Kidney tubule cell (primary cell): Measurements from ENCODE around the gene KLF17.

Source experiments
- DNase-seq: peaks from one replicate; pipeline ENCODE4 v3.0.0-alpha.2; 2018; ENCODE audit warnings: low spot score

KLF17 gene

GRCh38 chr1:44118682-44119081 is at the start of gene KLF17:
Gene KLF17 (plus strand): TSS chr1:44118821. CDS start chr1:44118908, 87 bp downstream.
- no peak for DNase-seq

DNA sequence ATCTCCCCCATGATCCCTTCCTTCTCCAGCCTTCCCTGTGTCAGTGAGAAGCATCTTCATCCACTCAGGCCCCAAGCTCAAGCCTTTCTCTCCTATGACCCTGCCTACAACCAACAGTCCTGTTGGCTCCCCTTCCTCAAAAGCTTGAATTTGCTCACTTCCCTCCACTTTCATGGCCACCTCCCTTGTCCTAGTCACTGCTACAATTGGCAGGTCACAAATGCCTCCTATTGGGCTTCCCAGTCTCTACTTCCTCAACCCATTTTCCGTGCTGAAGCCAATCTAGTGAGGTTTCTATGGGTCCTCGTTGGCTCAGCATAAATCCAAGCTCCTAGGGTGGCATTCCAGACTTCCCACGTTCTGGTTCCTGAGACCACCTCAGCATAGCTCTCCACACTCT is 47.2 kb upstream of the KLF17 start:
- DNase-seq = no peak

- DNase-seq = peak; percentile 78
Observed at GRCh38 chr1:44072204-44072603, 46.4 kb upstream of the KLF17 start.

- DNase-seq = no peak
Observed at GRCh38 chr1:44072821-44073220, 45.8 kb upstream of the KLF17 start.

DNA sequence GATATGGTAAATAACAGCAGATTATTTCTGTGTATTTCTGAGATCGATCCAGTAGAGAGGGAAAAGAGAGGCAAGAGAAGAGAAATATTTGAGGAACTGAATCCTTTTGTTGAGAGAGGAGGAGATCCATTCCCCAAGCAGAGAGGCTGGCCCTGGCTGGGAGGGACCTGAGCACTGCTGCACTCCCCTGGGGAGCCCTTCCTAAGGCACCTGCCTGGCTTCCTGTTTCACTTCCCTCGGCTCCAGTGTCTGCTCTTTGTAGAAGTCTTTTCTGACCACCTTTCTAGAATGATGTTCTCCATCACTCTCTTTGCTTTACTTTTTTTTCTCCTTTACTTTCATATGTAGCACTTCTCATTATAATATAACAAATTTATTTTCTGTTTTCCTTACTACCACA is 45.1 kb upstream of the KLF17 start:
- no peak for DNase-seq

GRCh38 chr1:44074415-44074814 is 44.2 kb upstream of the KLF17 start:
- no peak for DNase-seq

DNA sequence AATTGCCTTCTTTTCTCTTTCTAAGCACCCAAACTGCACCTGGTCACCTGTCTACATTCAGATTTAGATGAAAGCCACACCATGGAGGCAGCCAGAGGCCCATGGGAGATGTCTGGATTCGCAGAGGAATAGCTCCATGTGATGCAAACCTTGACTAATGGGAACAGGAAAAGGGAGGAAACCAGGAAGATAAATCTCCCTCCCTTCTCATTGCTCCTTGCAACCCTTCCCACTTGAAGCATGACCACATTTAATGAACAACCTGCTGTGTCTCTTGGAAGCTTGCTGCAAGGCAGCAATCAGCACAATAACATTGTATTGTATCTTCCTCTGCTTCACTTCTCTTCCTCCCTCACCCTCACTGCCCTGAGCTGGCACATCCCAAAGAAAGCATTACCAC is 42.6 kb upstream of the KLF17 start:
- peak; percentile 88 for DNase-seq

DNA sequence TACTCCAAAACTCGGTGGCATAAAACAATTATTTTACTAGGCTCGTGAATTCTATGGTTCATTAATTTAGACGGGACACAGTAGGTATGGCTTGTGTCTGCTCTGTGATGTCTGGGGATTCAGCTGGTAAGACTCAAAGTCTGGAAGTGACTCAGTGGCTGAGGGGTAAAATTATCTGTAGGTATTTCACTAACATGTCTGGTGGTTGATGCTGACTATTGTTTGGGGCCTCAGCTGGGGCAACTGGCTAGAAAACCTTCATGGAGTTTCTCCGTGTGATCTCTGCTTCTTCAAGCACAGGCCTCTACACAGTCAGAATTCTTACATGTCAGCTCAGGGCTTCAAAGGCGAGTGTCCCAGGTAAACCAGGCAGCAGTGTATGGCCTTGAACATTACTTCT is 41.2 kb upstream of the KLF17 start:
- DNase-seq = peak; percentile 26

- no peak for DNase-seq
Observed at GRCh38 chr1:44078104-44078503, 40.5 kb upstream of the KLF17 start.

- no peak for DNase-seq
Observed at GRCh38 chr1:44079566-44079965, 39.1 kb upstream of the KLF17 start.

DNA sequence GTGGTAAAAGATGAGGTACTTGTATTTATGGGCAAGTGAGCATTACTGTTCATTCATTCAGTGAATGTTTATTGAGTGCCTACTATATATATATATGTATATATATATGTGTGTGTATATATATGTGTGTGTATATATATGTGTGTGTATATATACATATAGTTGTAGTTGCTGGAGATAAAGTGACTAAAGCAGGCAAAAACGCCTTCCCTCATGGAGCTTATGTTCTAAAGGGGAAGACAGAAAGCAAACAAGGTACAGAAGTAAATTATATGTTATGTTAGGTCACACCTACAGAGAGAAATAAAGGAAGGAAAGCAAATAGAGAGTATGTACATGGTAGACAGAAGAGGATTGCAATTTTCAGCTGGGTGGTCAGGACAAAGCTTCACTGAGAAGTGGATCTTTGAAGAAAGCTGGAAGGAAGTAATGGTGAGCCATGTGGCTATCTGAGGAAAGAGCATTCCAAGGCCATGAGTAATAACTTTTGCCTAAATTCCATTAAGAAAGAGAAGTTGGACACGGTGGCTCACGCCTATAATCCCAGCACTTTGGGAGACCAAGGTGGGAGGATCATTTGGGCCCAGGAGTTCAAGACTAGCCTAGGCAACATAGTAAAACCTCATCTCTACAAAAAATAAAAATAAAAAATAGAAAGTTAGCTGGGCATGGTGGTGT is 33.5 kb upstream of the KLF17 start:
- DNase-seq = peak; percentile 86

DNA sequence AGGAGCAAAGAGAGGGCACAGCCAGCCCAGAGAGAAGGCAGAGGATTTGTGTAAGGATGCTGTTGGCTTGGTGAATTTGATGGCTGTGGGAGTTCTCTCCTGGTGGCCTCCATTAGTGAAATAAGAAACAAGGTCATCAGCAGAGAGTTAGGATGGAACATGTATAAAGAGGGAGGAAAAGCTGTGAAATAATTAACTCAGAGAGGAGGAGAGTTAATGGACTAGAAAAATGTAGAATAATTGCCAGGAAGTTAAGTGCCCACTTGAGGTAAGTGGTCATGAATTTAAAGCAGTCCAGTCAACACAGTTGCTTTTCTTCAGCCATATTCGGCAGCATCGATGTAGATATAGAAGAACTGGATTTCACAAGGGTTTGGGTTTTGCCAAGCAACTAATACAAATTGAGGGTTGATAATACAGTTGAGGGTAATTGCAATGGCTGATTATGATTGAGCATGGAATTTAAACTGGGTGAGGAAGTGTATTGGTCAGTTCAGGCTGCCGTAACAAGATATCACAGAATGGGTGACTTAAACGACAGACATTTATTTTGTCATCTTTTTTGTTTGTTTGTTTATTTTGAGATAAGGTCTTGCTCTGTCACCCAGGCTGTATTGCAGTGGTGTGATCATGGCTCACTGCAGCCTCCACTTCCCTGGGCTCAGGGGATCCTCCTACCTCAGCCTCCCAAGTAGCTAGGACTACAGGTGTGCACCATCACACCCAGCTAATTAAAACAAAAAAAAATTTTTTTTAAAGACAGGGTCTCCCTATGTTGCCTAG is 31.7 kb upstream of the KLF17 start:
- peak; percentile 59 for DNase-seq

- DNase-seq = peak; percentile 29
Observed at GRCh38 chr1:44089371-44090048, 29.1 kb upstream of the KLF17 start.

- no peak for DNase-seq
Observed at GRCh38 chr1:44090429-44091252, 28.0 kb upstream of the KLF17 start.

- no peak for DNase-seq
Observed at GRCh38 chr1:44094047-44094446, 24.6 kb upstream of the KLF17 start.

DNA sequence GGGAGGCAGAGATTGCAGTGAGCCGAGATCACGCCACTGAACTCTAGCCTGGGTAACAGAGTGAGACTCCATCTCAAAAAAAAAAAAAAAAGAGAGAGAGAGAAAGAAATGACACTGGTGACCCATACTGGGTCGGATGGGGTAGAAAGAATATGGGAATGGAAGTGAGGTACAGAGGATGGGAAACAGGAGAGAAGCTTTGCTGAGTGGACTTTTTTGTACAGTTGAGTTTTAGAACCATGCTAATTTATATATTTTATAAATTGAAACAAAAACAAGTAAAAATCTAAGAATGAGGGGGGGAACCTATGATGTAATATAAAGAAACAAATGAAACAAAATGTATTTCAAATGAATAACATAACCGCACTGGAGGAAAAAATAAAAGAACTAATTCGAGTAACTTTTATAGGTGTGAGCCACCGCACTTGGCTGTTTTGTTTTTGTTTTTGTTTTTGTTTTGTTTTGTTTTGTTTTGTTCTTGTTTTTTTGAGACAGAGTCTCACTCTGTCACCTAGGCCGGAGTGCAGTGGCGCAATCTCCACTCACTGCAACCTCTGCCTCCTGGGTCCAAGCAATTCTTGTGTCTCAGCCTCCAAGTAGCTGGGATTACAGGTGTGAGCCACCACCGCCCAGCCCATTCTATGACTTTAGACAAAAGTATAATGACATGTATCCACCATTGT is 18.3 kb upstream of the KLF17 start:
- no peak for DNase-seq

- no peak for DNase-seq
Observed at GRCh38 chr1:44101328-44101727, 17.3 kb upstream of the KLF17 start.

DNA sequence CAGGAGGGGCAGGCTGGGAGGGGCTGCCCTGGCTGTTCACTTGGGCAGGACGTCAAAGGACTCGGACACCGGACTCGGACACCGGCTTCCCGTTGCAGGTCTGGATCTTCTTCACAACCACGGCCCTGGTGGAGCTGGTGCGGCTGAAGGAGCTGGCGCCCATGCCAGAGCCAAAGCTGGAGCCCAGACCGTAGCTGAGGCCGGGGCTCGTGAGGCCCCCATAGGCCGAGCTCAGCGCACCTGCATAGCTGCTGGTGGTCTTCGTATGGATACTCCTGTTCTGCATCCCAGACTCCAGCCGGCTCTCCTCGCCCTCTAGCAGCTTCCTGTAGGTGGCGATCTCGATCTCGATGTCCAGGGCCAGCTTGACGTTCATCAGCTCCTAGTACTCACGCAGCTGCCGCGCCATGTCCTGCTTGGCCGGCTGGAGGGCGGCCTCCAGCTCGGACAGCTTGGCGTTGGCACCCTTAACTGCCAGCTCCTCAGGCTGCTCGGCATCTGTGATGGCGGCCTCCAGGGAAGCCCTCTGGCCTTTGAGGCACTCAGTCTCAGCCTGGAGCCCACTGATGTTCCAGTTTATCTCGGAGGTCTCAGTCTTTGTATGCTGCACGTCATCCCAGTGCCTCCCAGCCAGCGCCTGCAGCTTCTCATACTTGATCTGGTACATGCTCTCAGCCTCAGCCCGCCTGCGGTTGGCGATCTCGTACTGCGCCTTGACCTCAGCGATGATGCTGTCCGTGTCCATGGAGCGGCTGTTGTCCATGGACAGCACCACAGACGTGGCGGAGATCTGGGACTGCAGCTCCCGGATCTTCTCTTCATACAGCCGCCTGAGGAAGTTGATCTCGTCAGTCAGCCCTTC is 15.1 kb upstream of the KLF17 start:
- peak; percentile 9 for DNase-seq

DNA sequence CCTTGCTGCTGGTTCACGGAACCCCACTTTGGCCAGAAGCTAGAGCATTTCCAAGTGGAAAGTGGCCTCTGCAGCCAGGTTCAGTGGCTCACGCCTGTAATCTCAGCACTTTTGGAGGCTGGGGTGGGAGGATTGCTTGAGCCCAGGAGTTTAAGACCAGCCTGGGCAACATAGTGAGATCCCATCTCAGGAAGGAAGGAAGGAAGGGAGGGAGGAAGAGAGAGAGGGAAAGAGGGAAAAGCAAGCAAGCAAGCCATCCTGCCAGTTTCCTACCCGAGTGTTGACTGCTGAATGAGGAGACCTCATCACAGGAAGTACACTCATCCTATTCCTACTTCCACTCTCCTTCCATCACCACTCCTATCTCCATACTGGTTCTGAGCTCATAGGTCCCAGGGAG is 12.8 kb upstream of the KLF17 start:
- no peak for DNase-seq

DNA sequence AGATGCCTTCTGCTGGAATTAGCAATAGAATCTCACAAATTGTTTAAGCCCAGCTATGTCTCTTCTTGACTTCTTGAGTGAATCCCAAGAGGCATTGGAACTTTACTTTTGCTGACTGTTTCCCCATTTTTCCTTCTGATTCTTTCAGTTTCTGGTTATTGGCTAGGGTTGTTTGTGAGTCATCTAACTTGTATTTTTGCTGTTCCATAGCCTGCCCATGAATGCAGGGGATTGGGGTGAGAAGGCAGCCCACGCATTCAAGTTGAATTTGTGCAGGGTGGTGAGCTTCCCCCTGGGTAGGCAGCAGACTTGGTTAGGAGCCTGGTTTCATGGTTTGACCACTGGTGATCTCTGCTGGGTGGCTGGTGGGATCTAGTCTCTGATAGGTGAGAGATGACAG is 10.4 kb upstream of the KLF17 start:
- DNase-seq = peak; percentile 41

- no peak for DNase-seq
Observed at GRCh38 chr1:44108971-44109370, 9.7 kb upstream of the KLF17 start.
